ENCODE results near the gene MBLAC1. TPM values are rescaled to one million over a fixed set of nuclear protein-coding genes. Genes with fewer than 3 reads are reported as not detected.

Gene MBLAC1
- polyA plus RNA-seq, 3 donors: 0.57 to 0.81 (median 0.59) TPM

GRCh38 chr7:100148559-100149328 is 22.0 kb downstream of the MBLAC1 start, which contains the start of gene LAMTOR4:
Gene LAMTOR4, plus strand, starts transcription at chr7:100148918. Its CDS starts 55 bp downstream, at chr7:100148973.
- peak; percentile 98 to 99 (median 99) for DNase-seq
- Mint-ChIP-seq H3K27ac (peak within 1 kb of the TSS; percentile 92 to 98 (median 95)), H3K27me3 (ENCODE audit: low read depth in 3 of 3) (no peaks in the 10 kb centered on the region), H3K9me3 (peaks cover 0 to 6% (median 0%) of the 10 kb centered on the region in 7 donors), H3K4me1 (peaks cover 59% of the 10 kb centered on the region), H3K4me3 (peak within 1 kb of the TSS; percentile 94 to 95), H3K36me3 (peaks cover 18 to 30% of the 10 kb centered on the region in 2 donors)
- Histone ChIP-seq H3K27ac (ENCODE audit: low read depth in 1 of 2, low read length in 2 of 2) (peak within 1 kb of the TSS; percentile 75 to 97), H2AFZ (ENCODE audit: insufficient read depth, low read depth, low read length, poor library complexity, severe bottlenecking) (peak within 1 kb of the TSS; percentile 99), H3K79me2 (ENCODE audit: insufficient read depth, low read length) (peaks cover 51% of the 10 kb centered on the region), H4K20me1 (ENCODE audit: insufficient read depth, low read length) (peaks cover 12% of the 10 kb centered on the region), H3K9ac (ENCODE audit: insufficient read depth, low read length, poor library complexity, severe bottlenecking) (peak within 1 kb of the TSS; percentile 90), H3K4me3 (replicated peaks in 1 of 3; ENCODE audit: low read depth in 2 of 3, low read length in 3 of 3) (peak within 1 kb of the TSS; percentile 83 to 100 (median 97)), H3K9me3 (replicated peaks in 1 of 2; ENCODE audit: control insufficient read depth in 1 of 2, insufficient read depth in 1 of 2, low read length in 2 of 2) (no peaks in the 10 kb centered on the region), H3K36me3 (replicated peaks in 1 of 2; ENCODE audit: control insufficient read depth in 1 of 2, insufficient read depth in 2 of 2, low read length in 2 of 2) (peaks cover 7 to 8% of the 10 kb centered on the region in 2 donors), H3K4me2 (replicated peaks; ENCODE audit: extremely low read depth, low read length, poor library complexity, severe bottlenecking) (peak within 1 kb of the TSS; percentile 98), H3K27me3 (ENCODE audit: control insufficient read depth in 2 of 2, insufficient read depth in 2 of 2, low read length in 2 of 2) (no peaks in the 10 kb centered on the region), H3K4me1 (ENCODE audit: control insufficient read depth in 1 of 2, insufficient read depth in 2 of 2, low read length in 2 of 2) (peaks cover 55 to 65% of the 10 kb centered on the region in 2 donors)
- intact Hi-C loops (cut with micrococcal nuclease): loop anchor here in 1 of 2 donors (2.0 to 10.0 kb wide), 2 partner anchors 28 to 206 kb away; partner anchors contain the start of genes GPC2, PILRB and STAG3
- WGBS (ENCODE audit: insufficient coverage): 0% methylated on average over 23 of the region's 46 CpGs
- no peak for TF ChIP-seq CTCF (IDR thresholded peaks at IDR 0.05)

- Mint-ChIP-seq H3K4me1 (peaks cover 76% of the 10 kb centered on the region), H3K4me3 (peak overlapping the region; percentile 20 to 78), H3K27me3 (ENCODE audit: low read depth in 3 of 3) (no peaks in the 10 kb centered on the region), H3K27ac (peak overlapping the region; percentile 86 to 96 (median 91)), H3K36me3 (peaks cover 47 to 66% of the 10 kb centered on the region in 2 donors), H3K9me3 (peaks cover 0 to 3% (median 0%) of the 10 kb centered on the region in 7 donors)
- peaks cover 78 to 96% of the 10 kb centered on the region in 2 donors for H3K4me1 ChIP-seq (ENCODE audit: control insufficient read depth in 1 of 2, insufficient read depth in 2 of 2, low read length in 2 of 2)
- H3K9ac ChIP-seq (ENCODE audit: insufficient read depth, low read length, poor library complexity, severe bottlenecking): no peak overlapping the region
- peak; percentile 72 to 86 (median 86) for DNase-seq
- peak overlapping the region; percentile 58 for H3K4me2 ChIP-seq (replicated peaks; ENCODE audit: extremely low read depth, low read length, poor library complexity, severe bottlenecking)
- H2AFZ ChIP-seq (ENCODE audit: insufficient read depth, low read depth, low read length, poor library complexity, severe bottlenecking): no peak overlapping the region
- peak overlapping the region; percentile 51 to 55 for H3K27ac ChIP-seq (ENCODE audit: low read depth in 1 of 2, low read length in 2 of 2)
- intact Hi-C loops (cut with micrococcal nuclease): no loop called here
- no peaks in the 10 kb centered on the region for H3K27me3 ChIP-seq (ENCODE audit: control insufficient read depth in 2 of 2, insufficient read depth in 2 of 2, low read length in 2 of 2)
- H3K36me3 ChIP-seq (replicated peaks in 1 of 2; ENCODE audit: control insufficient read depth in 1 of 2, insufficient read depth in 2 of 2, low read length in 2 of 2): peaks cover 36 to 38% of the 10 kb centered on the region in 2 donors
- TF ChIP-seq CTCF (IDR thresholded peaks at IDR 0.05): no peak
- no peaks in the 10 kb centered on the region for H3K9me3 ChIP-seq (replicated peaks in 1 of 2; ENCODE audit: control insufficient read depth in 1 of 2, insufficient read depth in 1 of 2, low read length in 2 of 2)
- peaks cover 87% of the 10 kb centered on the region for H3K79me2 ChIP-seq (ENCODE audit: insufficient read depth, low read length)
- peaks cover 49% of the 10 kb centered on the region for H4K20me1 ChIP-seq (ENCODE audit: insufficient read depth, low read length)
- peak overlapping the region in 1 of 3 experiments; percentile 61 for H3K4me3 ChIP-seq (replicated peaks in 1 of 3; ENCODE audit: low read depth in 2 of 3, low read length in 3 of 3)
These were observed 25.6 kb downstream of the MBLAC1 start for GRCh38 chr7:100152404-100152803.
